Hindlimb muscle (tissue), 1 donor: Measurements from ENCODE around the gene ZEB2. TPM values are rescaled to one million over a fixed set of nuclear protein-coding genes. Genes with fewer than 3 reads are reported as not detected.

Source experiments
- DNase-seq: peaks from one replicate; pipeline ENCODE4 v3.0.0-alpha.2; 2013
- polyA plus RNA-seq: library from polyadenylated mRNA; unstranded; fragments of 120-200 nt; gene quantifications from one replicate; pipeline ENCODE4 v1.2.1, GENCODE V29; 2013; ENCODE audit not compliant: insufficient read length

The ZEB2 gene
- polyA plus RNA-seq, 1 donor, result 132 TPM

- no peak for DNase-seq
Observed at GRCh38 chr2:144448389-144449027, 71.4 kb downstream of the ZEB2 start.

- DNase-seq, result no peak
Observed at GRCh38 chr2:144447535-144447934, 72.4 kb downstream of the ZEB2 start.

- DNase-seq, result no peak
Observed at GRCh38 chr2:144446136-144446535, 73.8 kb downstream of the ZEB2 start.

- no peak for DNase-seq
Observed at GRCh38 chr2:144445196-144445595, 74.7 kb downstream of the ZEB2 start.

- DNase-seq, result no peak
Observed at GRCh38 chr2:144443837-144444817, 75.8 kb downstream of the ZEB2 start.

GRCh38 chr2:144441711-144442141, 78.2 kb downstream of the ZEB2 start:
- no peak for DNase-seq

GRCh38 chr2:144439993-144440392, 79.9 kb downstream of the ZEB2 start:
- DNase-seq, result no peak

GRCh38 chr2:144438801-144439631, 80.9 kb downstream of the ZEB2 start:
- DNase-seq, result no peak

- no peak for DNase-seq
Observed at GRCh38 chr2:144437636-144438035, 82.3 kb downstream of the ZEB2 start.

- DNase-seq, result no peak
Observed at GRCh38 chr2:144434425-144435222, 85.3 kb downstream of the ZEB2 start.

- no peak for DNase-seq
Observed at GRCh38 chr2:144432921-144433320, 87.0 kb downstream of the ZEB2 start.

- DNase-seq, result no peak
Observed at GRCh38 chr2:144431998-144432397, 87.9 kb downstream of the ZEB2 start.

GRCh38 chr2:144431392-144431783, 88.5 kb downstream of the ZEB2 start:
- no peak for DNase-seq

GRCh38 chr2:144430722-144431391, 89.1 kb downstream of the ZEB2 start:
- DNase-seq, result peak; percentile 38

- no peak for DNase-seq
Observed at GRCh38 chr2:144429396-144430112, 90.4 kb downstream of the ZEB2 start.

GRCh38 chr2:144426981-144427479, 92.9 kb downstream of the ZEB2 start:
- no peak for DNase-seq

GRCh38 chr2:144426355-144426754, 93.6 kb downstream of the ZEB2 start:
- DNase-seq, result no peak

GRCh38 chr2:144424559-144425240, 95.2 kb downstream of the ZEB2 start:
- DNase-seq, result no peak

- DNase-seq, result no peak
Observed at GRCh38 chr2:144421606-144422510, 98.1 kb downstream of the ZEB2 start.
